ENCODE results near the gene COL13A1.

COL13A1 gene

GRCh38 chr10:69951658-69952057 lies 150.0 kb downstream of the COL13A1 start:
- no peak for DNase-seq (ENCODE audit: low read depth)

DNA sequence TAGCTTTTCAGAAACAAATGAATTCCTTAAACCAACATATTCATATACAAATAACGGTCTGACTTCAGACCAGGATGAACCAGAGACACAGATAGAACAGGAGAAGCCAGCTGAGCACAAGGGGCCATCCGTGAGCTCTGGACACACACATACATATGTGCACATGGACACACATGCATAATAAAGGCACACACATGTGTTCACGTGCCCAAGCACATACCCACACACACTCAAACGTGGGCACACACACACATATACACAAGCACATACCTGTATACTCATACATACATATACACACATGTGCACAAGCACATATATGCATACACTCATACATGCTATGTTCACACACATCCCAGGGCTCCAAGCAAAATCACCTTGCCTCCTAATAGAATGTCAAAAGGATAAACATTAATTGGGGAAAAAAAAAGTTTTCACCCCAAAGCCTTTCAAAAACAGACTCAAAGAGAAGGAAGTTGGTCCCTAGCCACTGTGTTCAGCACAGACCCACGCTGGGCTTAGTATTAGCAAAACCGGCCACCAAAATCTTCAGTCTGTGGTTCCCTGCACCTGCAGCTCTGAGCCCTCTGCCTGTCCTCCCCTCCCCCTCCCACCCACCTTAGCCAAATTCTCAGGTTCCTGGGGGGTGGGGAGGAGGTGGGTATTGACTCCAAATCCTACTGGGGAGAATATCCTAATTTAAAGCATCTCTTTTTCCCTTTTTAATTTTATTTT lies 150.5 kb downstream of the COL13A1 start:
- no peak for DNase-seq (ENCODE audit: low read depth)

DNA sequence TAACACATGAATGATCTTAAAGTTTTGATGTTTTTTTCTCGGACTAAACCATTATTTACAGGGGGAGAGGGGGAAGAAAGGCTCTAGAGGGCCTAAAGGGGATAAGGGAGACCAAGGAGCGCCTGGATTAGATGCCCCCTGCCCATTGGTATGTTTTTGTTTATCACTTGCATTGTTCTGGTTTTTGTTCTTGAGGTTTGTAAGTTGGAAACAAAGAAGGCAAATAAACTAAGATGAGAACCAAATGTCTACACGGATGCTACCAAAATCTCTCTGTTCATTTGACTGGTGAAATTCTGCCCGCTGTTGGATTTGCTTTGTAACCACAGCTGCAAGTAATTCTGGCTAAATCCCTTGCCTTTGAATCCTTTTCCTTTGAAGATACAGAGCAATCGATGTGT lies 151.1 kb downstream of the COL13A1 start:
- no peak for DNase-seq (ENCODE audit: low read depth)

GRCh38 chr10:69953851-69954250 lies 152.1 kb downstream of the COL13A1 start:
- no peak for DNase-seq (ENCODE audit: low read depth)

DNA sequence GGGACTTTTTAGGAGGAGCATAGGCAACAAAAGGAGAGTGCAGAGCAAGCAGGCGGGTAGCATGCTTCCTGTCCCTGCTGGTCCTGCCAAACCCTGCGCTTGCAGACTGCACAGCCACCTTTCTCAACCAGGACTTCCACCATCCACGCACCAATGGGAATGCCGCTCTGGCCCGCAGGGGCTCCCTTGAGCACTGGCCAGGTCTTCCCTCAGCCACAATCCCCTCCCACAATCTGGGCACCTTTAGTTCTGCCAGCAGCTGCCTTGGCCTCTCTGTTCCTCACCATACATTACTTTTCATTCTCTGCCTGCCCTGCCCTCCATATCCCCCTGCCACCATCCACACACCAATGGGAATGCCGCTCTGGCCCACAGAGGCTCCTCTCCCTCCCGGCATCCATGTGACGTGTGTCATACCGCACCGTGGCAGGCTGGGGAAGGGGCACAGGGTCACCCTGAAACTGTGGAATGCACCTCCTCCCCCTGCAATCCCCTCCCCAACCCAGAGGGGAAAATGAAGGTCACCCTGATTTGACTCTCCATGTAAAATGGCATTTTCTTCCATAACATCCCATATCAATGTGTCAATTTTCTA lies 153.6 kb downstream of the COL13A1 start:
- DNase-seq (ENCODE audit: low read depth), result no peak

DNA sequence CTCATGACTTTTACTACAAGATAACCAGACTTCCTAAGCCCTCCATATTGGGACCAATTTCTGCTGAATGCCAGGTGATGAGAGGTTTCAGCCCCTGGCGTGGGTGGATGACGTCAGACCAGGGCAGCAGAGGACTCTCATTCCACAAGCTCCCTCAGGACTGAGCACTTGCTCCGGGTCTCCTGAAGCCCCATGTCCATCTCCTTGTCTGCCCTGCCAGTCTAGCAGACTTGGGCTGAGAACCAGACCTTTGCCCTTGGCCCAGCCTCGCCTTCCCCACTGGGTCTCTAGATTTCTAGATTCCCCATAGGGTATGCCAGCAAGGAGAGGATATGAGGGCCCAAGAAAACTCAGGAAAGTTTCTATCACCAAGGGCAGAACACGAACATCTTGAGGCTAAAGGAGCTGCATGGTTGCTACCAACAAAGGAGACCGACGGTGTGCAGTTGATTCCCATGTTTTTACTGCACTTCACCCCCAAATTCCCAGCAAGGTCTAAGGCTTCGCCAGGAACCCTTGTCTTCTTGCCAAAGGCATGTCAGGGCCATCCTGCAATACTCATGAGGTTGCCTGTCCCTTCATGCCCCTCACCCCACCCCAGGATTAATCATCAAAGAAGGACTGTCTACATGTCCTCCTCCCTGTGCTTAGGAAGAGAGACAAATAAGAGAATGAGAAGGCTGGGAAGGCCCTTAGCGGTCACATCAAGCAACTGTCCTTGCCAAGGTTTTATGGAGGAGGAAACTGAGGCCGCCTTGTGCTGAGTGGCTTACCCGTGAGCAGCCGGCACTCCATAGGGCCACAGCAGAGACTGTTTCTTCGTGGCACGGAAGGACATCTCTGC lies 154.4 kb downstream of the COL13A1 start:
- no peak for DNase-seq (ENCODE audit: low read depth)

- DNase-seq (ENCODE audit: low read depth), result no peak
These were observed 155.1 kb downstream of the COL13A1 start for GRCh38 chr10:69956741-69957230.

- DNase-seq (ENCODE audit: low read depth), result no peak
These were observed 155.7 kb downstream of the COL13A1 start for GRCh38 chr10:69957241-69957885.

DNA sequence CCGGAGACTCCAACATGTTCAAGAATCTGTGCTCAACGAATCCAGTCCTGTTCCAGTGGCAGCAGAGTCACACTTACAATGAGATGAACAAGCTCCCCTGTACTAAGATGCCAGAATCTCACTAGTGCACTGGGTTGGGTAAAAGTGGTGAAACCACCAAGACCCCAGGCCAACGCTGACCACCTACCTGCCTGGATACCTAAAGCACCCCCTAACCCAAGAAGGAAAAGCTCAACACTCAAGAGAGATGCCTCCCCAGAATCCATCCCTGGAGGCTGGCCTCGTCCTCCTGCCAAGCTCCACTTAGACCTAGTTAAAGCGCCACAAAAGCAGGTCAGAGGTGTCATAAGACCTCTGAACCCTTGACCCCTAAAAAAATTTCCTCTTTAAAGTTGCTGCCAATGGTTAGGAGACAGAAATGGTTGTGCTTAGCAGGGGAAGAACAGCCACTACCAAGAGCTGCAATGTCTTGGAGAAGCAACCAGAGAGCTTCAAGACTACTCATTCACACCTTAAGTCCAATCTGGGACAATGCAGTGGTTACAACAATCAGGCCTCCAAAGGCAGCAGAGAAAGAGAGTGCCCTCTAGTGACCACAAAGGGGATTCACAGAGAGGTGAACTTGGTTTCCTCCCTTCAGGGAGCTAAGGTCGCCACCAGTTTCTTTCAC lies 156.3 kb downstream of the COL13A1 start:
- DNase-seq (ENCODE audit: low read depth), result no peak

DNA sequence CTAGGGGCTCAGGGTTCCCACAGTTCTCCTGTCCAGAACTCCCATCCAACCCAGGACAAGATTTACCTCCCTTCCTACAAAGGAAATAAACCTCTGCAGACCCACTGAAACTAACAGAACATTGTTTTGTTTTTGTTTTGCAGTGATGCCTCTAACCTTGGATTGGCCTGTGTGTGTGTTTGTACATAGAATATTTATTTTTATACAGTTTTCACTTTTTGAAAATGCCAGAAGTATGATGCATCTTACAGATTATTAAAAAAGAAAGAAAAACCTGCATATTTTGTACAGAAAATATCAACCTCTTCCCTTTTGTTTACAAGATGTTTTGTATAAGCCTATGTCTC lies 156.8 kb downstream of the COL13A1 start:
- no peak for DNase-seq (ENCODE audit: low read depth)

GRCh38 chr10:69959911-69960310 lies 158.2 kb downstream of the COL13A1 start:
- DNase-seq (ENCODE audit: low read depth), result no peak

DNA sequence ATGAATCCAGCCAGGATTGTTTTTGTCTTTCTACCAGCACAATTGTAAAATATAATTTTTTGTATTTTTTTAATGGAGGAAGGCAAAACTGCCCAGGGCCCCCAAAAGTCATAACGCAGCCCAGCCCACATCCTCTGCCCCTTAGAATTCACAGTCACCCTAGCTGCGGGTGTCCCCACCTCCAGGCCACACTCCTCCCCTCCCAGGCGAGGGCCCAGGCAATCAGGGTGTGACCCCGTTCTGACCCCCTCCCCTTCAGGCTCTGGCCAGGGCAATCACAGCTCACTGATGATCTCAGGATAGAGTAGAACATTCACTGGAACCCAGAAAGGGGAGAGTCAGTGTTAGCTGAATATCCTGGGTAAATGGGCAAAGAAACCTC lies 158.9 kb downstream of the COL13A1 start:
- DNase-seq (ENCODE audit: low read depth), result no peak

GRCh38 chr10:69960988-69961880 lies 159.5 kb downstream of the COL13A1 start:
- no peak for DNase-seq (ENCODE audit: low read depth)

DNA sequence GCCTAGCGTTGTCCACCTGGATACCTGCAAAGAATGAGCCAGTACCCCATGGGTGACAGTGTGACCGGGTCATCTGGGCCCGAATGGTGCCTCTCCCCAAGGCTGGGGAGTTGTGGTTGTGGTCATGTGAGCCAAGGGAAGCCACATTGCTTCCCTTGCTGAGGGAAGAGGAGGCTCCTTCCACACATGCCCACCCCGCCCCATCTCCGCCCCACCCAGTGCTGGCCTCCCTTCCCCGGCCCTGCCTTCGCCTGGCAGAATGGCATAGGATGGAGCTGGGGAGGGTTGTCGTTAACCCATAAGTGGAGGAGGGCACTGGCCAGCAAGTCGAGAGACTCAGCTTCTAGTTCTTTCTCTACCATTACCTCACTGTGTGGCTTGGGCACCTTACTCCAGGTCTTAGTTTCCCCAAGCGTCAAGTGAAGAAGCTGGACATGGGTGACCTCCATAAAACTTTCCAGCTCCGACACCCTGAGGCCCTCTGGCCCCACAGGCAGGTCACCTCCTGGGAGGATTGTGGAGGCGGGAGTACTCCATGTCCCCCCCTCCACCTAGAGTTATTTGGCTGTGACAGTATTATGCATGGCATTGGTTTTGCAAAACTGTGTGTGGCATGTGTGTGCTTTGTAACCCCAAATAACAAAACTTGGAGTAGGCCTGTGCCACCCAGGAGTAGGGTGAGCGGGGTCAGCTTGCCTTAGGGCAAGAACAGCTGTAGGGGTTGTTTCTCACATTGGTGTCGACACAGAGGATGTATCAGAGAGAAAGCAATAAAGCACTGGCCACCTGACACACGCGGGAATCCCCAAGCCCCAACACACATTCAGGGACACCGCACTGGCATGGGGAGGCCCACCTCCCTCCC lies 160.4 kb downstream of the COL13A1 start:
- no peak for DNase-seq (ENCODE audit: low read depth)

DNA sequence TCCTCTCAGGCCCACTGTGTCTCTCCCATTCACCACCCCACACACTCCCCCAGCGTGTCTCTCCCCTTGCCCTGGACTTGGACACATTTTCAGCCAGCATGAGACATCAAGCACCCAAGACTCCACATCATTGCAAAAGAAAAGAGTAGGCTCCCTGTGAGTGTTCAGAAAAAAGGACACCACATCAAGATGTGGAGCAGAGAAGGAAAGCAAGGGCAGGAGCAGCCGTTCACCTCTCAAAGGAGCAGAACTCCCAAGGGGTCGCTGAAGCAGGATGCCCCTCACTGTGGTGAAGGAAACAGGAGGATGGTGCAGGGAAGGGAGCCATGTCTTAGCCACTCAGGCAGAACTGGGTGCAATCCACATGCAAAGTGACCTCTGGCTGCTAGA lies 161.0 kb downstream of the COL13A1 start:
- DNase-seq (ENCODE audit: low read depth), result no peak

- DNase-seq (ENCODE audit: low read depth), result no peak
These were observed 161.6 kb downstream of the COL13A1 start for GRCh38 chr10:69963178-69963834.

- no peak for DNase-seq (ENCODE audit: low read depth)
These were observed 162.4 kb downstream of the COL13A1 start for GRCh38 chr10:69963835-69964710.

- DNase-seq (ENCODE audit: low read depth), result no peak
These were observed 163.4 kb downstream of the COL13A1 start for GRCh38 chr10:69965086-69965485.

Measured in activated T-cell treated with anti-CD3 and anti-CD28 coated beads for 48 hours (primary cell).